HepG2 (cell line): ENCODE data around the gene NFKBIA. TPM values are rescaled to one million over a fixed set of nuclear protein-coding genes. Genes with fewer than 3 reads are reported as not detected.

Experiments used
- ATAD3A ChIP-seq: sonication (generic); formaldehyde crosslinking; IDR thresholded peaks from 2 replicates; pipeline ENCODE4 v1.4.0; 2020; ENCODE audit warnings: missing genetic modification reagents
- ELK4 ChIP-seq: sonication (generic); formaldehyde crosslinking; IDR thresholded peaks from 2 replicates; pipeline ENCODE4 v1.9.0; 2021; ENCODE audit warnings: missing genetic modification reagents, borderline replicate concordance
- GMEB1 ChIP-seq: sonication (generic); formaldehyde crosslinking; IDR thresholded peaks from 2 replicates; pipeline ENCODE4 v1.5.1; 2020; ENCODE audit warnings: missing genetic modification reagents, mild to moderate bottlenecking, borderline replicate concordance
- KLF6 ChIP-seq: IDR thresholded peaks from 2 replicates; pipeline ENCODE4 v1.8.0; 2016; ENCODE audit warnings: missing biosample characterization, missing genetic modification reagents
- NR3C1 ChIP-seq: sonication (generic); formaldehyde crosslinking; IDR thresholded peaks from 2 replicates; pipeline ENCODE4 v1.4.0; 2020; ENCODE audit warnings: missing genetic modification reagents
- POGZ ChIP-seq: sonication (generic); formaldehyde crosslinking; IDR thresholded peaks from 2 replicates; pipeline ENCODE4 v1.4.0; 2020; ENCODE audit warnings: mild to moderate bottlenecking, missing genetic modification reagents
- PPARG ChIP-seq: conservative IDR thresholded peaks from 2 replicates; pipeline ENCODE4 v1.6.1; 2016; ENCODE audit warnings: missing biosample characterization, missing genetic modification reagents
- RARA ChIP-seq: IDR thresholded peaks from 2 replicates; pipeline ENCODE4 v1.6.1; 2016; ENCODE audit warnings: missing genetic modification reagents, missing compliant biosample characterization
- SALL2 ChIP-seq: sonication (generic); formaldehyde crosslinking; IDR thresholded peaks from 2 replicates; pipeline ENCODE4 v1.8.1; 2023; ENCODE audit warnings: mild to moderate bottlenecking, missing genetic modification reagents, inconsistent platforms
- SMARCC2 ChIP-seq: fragments of 450-650 bp; IDR thresholded peaks from 2 replicates; pipeline ENCODE4 v1.6.1; 2017; ENCODE audit warnings: antibody characterized with exemption, mild to moderate bottlenecking
- THAP7 ChIP-seq: sonication (generic); formaldehyde crosslinking; IDR thresholded peaks from 2 replicates; pipeline ENCODE4 v1.8.1; 2023; ENCODE audit warnings: mild to moderate bottlenecking, missing genetic modification reagents
- THYN1 ChIP-seq: sonication (generic); formaldehyde crosslinking; IDR thresholded peaks from 2 replicates; pipeline ENCODE4 v1.8.1; 2023; ENCODE audit warnings: low read depth, mild to moderate bottlenecking, moderate library complexity, missing genetic modification reagents, borderline replicate concordance
- ZBTB10 ChIP-seq: sonication (generic); formaldehyde crosslinking; IDR thresholded peaks from 2 replicates; pipeline ENCODE4 v1.4.0; 2020; ENCODE audit warnings: missing genetic modification reagents, borderline replicate concordance
- ZFP36L2 ChIP-seq: sonication (generic); formaldehyde crosslinking; IDR thresholded peaks from 2 replicates; pipeline ENCODE4 v1.4.0; 2020; ENCODE audit warnings: missing genetic modification reagents
- ZMYM2 ChIP-seq: sonication (generic); formaldehyde crosslinking; IDR thresholded peaks from 2 replicates; pipeline ENCODE4 v1.8.0; 2022; ENCODE audit warnings: mild to moderate bottlenecking, missing genetic modification reagents
- ZNF12 ChIP-seq: sonication (generic); formaldehyde crosslinking; IDR thresholded peaks from 2 replicates; pipeline ENCODE4 v1.5.0; 2020; ENCODE audit warnings: missing genetic modification reagents
- ZNF296 ChIP-seq: sonication (generic); formaldehyde crosslinking; conservative IDR thresholded peaks from 2 replicates; pipeline ENCODE4 v1.5.0; 2020; ENCODE audit warnings: mild to moderate bottlenecking, missing genetic modification reagents
- ZNF7 ChIP-seq: IDR thresholded peaks from 2 replicates; pipeline ENCODE4 v1.6.1; 2016; ENCODE audit warnings: missing biosample characterization, missing genetic modification reagents
- ZNF83 ChIP-seq: sonication (generic); formaldehyde crosslinking; IDR thresholded peaks from 2 replicates; pipeline ENCODE4 v1.4.0; 2020; ENCODE audit warnings: missing genetic modification reagents, mild to moderate bottlenecking, borderline replicate concordance
- polyA plus RNA-seq, 8 experiments: library from polyadenylated mRNA; depleted of rRNA in 3 of 8; stranded (reverse) in 7 of 8; unstranded in 1 of 8; fragments of >200 nt; fragmentation: Illumina TruSeq in 4 of 8; extraction: Trizol in 4 of 8; gene quantifications; 2 replicates each; pipeline versions ENCODE4 v1.2.1 to v1.2.3, GENCODE V29; 2011 to 2016; ENCODE audit warnings: low read depth in 4 of 8, missing spikeins in 1 of 8, mixed read lengths in 1 of 8; ENCODE audit not compliant: insufficient read depth in 1 of 8
- total RNA-seq, 5 experiments: library from RNA; depleted of rRNA; stranded (reverse); fragments of >200 nt; fragmentation: Illumina TruSeq; extraction: Trizol; gene quantifications; 2 replicates each; pipeline ENCODE4 v1.2.3, GENCODE V29; 2016; ENCODE audit warnings: low read depth in 1 of 5

NFKBIA gene
- total and polyA plus RNA-seq, 2 of the 13 experiments (the other 11 are each of a cell fraction or from before 2014, with no cell fraction given): 197 to 319 TPM

GRCh38 chr14:35385042-35385839 lies 19.3 kb downstream of the NFKBIA start (continued):
- peak; percentile 56; the same call in 1 of the 2 replicates for TF ChIP-seq ZNF12 (CRISPR knock-in tag)
- TF ChIP-seq NR3C1: no peak
- peak; percentile 76; the same call in 1 of the 2 replicates for TF ChIP-seq ZFP36L2 (CRISPR knock-in tag)
- TF ChIP-seq SMARCC2: no peak
- TF ChIP-seq PPARG (CRISPR knock-in tag): no peak
- peak; percentile 67; the same call in 1 of the 2 replicates for TF ChIP-seq RARA (CRISPR knock-in tag)
- TF ChIP-seq GMEB1 (CRISPR knock-in tag): peak; percentile 27; the same call in 1 of the 2 replicates
- no peak for TF ChIP-seq THYN1
- TF ChIP-seq POGZ (CRISPR knock-in tag): peak; percentile 32; the same call in 1 of the 2 replicates
- no peak for TF ChIP-seq SALL2 (CRISPR knock-in tag)
- TF ChIP-seq KLF6 (CRISPR knock-in tag): 0 out of 2 replicates have a peak, but pooled peaks have one; percentile 67
- TF ChIP-seq ZMYM2: no peak
- no peak for TF ChIP-seq ZBTB10
- no peak; the same call in none of the 2 replicates for TF ChIP-seq ZNF7
- no peak for TF ChIP-seq ELK4
- no peak for TF ChIP-seq ZNF83 (CRISPR knock-in tag)
- TF ChIP-seq THAP7: peak; percentile 70; the same call in 1 of the 2 replicates
- TF ChIP-seq ZNF296: peak; percentile 58; the same call in 1 of the 2 replicates
- no peak for TF ChIP-seq ATAD3A
